C4-2B (cell line): ENCODE measurements around the gene C2orf72.

ENCODE experiments used
- ZFX ChIP-seq: fragments of 450-650 bp; IDR thresholded peaks from 2 replicates; pipeline ENCODE4 v1.6.1; 2017
- TF ChIP-seq, protein P1 (sequence below): fragments of 450-650 bp; conservative IDR thresholded peaks from 2 replicates; pipeline ENCODE4 v1.5.1; 2017; ENCODE audit warnings: mild to moderate bottlenecking

DNA sequence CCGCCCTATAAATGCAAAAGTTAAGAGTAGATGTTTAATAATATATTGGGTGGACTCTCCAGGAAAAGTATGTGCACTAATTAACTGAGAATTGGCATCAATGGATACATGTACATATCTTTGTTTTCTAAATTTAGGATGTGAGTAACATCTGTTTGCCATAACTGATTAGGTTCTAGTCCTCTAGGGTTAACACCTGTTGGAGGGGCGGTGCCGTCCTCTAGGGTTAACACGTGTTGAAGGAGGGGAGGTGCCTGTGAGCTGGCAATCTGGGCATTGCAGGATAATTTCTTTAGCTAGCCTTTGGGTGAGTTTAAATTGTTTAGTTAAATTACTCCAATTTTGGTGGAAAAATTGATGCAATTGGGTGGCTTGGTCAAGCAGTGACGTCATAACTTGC lies 56.6 kb downstream of the C2orf72 start:
- TF ChIP-seq, protein P1, sequence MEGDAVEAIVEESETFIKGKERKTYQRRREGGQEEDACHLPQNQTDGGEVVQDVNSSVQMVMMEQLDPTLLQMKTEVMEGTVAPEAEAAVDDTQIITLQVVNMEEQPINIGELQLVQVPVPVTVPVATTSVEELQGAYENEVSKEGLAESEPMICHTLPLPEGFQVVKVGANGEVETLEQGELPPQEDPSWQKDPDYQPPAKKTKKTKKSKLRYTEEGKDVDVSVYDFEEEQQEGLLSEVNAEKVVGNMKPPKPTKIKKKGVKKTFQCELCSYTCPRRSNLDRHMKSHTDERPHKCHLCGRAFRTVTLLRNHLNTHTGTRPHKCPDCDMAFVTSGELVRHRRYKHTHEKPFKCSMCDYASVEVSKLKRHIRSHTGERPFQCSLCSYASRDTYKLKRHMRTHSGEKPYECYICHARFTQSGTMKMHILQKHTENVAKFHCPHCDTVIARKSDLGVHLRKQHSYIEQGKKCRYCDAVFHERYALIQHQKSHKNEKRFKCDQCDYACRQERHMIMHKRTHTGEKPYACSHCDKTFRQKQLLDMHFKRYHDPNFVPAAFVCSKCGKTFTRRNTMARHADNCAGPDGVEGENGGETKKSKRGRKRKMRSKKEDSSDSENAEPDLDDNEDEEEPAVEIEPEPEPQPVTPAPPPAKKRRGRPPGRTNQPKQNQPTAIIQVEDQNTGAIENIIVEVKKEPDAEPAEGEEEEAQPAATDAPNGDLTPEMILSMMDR = no peak
- no peak for TF ChIP-seq ZFX
